Stimulated activated naive CD8-positive, alpha-beta T cell treated with anti-CD3 and anti-CD28 coated beads, Interleukin-15, Interleukin-2, amounts not matched to agents 100 ng/mL and 50 ng/mL, for 24 hours (primary cell): ENCODE measurements around the gene SLC30A10.
"Not testable (repeated sequence)": the region's sequence is repeated elsewhere in the genome, so short reads cannot be mapped to it uniquely, and the experiment has no call there.

Source experiments
- H3K27ac Mint-ChIP-seq: one replicate; pipeline ENCODE4 v1.8.0; 2021; ENCODE audit warnings: mild to moderate bottlenecking, mixed read lengths
- H3K27me3 Mint-ChIP-seq: one replicate; pipeline ENCODE4 v1.8.0; 2021; ENCODE audit warnings: mixed read lengths
- H3K36me3 Mint-ChIP-seq: one replicate; pipeline ENCODE4 v1.8.0; 2021; ENCODE audit warnings: low read depth, mixed read lengths
- H3K4me1 Mint-ChIP-seq: one replicate; pipeline ENCODE4 v1.8.0; 2021; ENCODE audit warnings: low read depth, mixed read lengths
- H3K4me3 Mint-ChIP-seq: one replicate; pipeline ENCODE4 v1.8.0; 2021; ENCODE audit warnings: mild to moderate bottlenecking, mixed read lengths
- H3K9me3 Mint-ChIP-seq: one replicate; pipeline ENCODE4 v1.8.0; 2021; ENCODE audit warnings: mixed read lengths

The SLC30A10 gene

GRCh38 chr1:219945795-219946194, 17.4 kb upstream of the SLC30A10 start:
- H3K4me3 Mint-ChIP-seq, result no peak overlapping the region
- H3K9me3 Mint-ChIP-seq, result peaks cover 9% of the 10 kb centered on the region
- no peak overlapping the region for H3K27ac Mint-ChIP-seq
- H3K27me3 Mint-ChIP-seq, result peaks cover 20% of the 10 kb centered on the region
- no peaks in the 10 kb centered on the region for H3K4me1 Mint-ChIP-seq
- no peaks in the 10 kb centered on the region for H3K36me3 Mint-ChIP-seq

GRCh38 chr1:219941179-219942118, 13.1 kb upstream of the SLC30A10 start:
- Mint-ChIP-seq H3K27me3 (peaks cover 53% of the 10 kb centered on the region), H3K4me3 (no peak overlapping the region), H3K36me3 (no peaks in the 10 kb centered on the region), H3K27ac (no peak overlapping the region), H3K4me1 (no peaks in the 10 kb centered on the region), H3K9me3 (peaks cover 4% of the 10 kb centered on the region)

GRCh38 chr1:219940707-219941106, 12.3 kb upstream of the SLC30A10 start:
- Mint-ChIP-seq H3K9me3 (peaks cover 4% of the 10 kb centered on the region), H3K4me3 (no peak overlapping the region), H3K4me1 (no peaks in the 10 kb centered on the region), H3K27ac (no peak overlapping the region), H3K36me3 (no peaks in the 10 kb centered on the region), H3K27me3 (peaks cover 56% of the 10 kb centered on the region)

- no peaks in the 10 kb centered on the region for H3K36me3 Mint-ChIP-seq
- no peaks in the 10 kb centered on the region for H3K9me3 Mint-ChIP-seq
- H3K4me1 Mint-ChIP-seq, result no peaks in the 10 kb centered on the region
- H3K27ac Mint-ChIP-seq, result no peak overlapping the region
- peaks cover 44% of the 10 kb centered on the region for H3K27me3 Mint-ChIP-seq
- H3K4me3 Mint-ChIP-seq, result no peak overlapping the region
Observed at GRCh38 chr1:219938706-219939105, 10.3 kb upstream of the SLC30A10 start.

- H3K27me3 Mint-ChIP-seq, result peaks cover 39% of the 10 kb centered on the region
- H3K36me3 Mint-ChIP-seq, H3K4me1 Mint-ChIP-seq, H3K4me3 Mint-ChIP-seq, H3K9me3 Mint-ChIP-seq, H3K27ac Mint-ChIP-seq: not testable (repeated sequence)
Observed at GRCh38 chr1:219933763-219934162, 5.4 kb upstream of the SLC30A10 start.

GRCh38 chr1:219931033-219931432, 2.7 kb upstream of the SLC30A10 start:
- Mint-ChIP-seq H3K9me3 (no peaks in the 10 kb centered on the region), H3K4me3 (no peak overlapping the region), H3K4me1 (peaks cover 9% of the 10 kb centered on the region), H3K27me3 (peaks cover 48% of the 10 kb centered on the region), H3K36me3 (no peaks in the 10 kb centered on the region), H3K27ac (no peak overlapping the region)

GRCh38 chr1:219928791-219929118, 398 bp upstream of the SLC30A10 start:
- Mint-ChIP-seq H3K36me3 (no peaks in the 10 kb centered on the region), H3K4me1 (peaks cover 9% of the 10 kb centered on the region), H3K27me3 (peaks cover 54% of the 10 kb centered on the region), H3K27ac (no peak overlapping the region), H3K4me3 (peak overlapping the region; percentile 39), H3K9me3 (no peaks in the 10 kb centered on the region)

- Mint-ChIP-seq H3K27me3 (peaks cover 58% of the 10 kb centered on the region), H3K27ac (no peak overlapping the region), H3K4me1 (peaks cover 9% of the 10 kb centered on the region), H3K9me3 (no peaks in the 10 kb centered on the region), H3K36me3 (no peaks in the 10 kb centered on the region), H3K4me3 (peak overlapping the region; percentile 45)
Observed at GRCh38 chr1:219927298-219927955, 930 bp downstream of the SLC30A10 start.

GRCh38 chr1:219926363-219926998, 1.9 kb downstream of the SLC30A10 start:
- no peaks in the 10 kb centered on the region for H3K9me3 Mint-ChIP-seq
- no peaks in the 10 kb centered on the region for H3K36me3 Mint-ChIP-seq
- peaks cover 55% of the 10 kb centered on the region for H3K27me3 Mint-ChIP-seq
- H3K27ac Mint-ChIP-seq, result no peak overlapping the region
- H3K4me3 Mint-ChIP-seq, result no peak overlapping the region
- H3K4me1 Mint-ChIP-seq, result peaks cover 9% of the 10 kb centered on the region

- Mint-ChIP-seq H3K36me3 (no peaks in the 10 kb centered on the region), H3K4me3 (no peak overlapping the region), H3K9me3 (no peaks in the 10 kb centered on the region), H3K27me3 (peaks cover 41% of the 10 kb centered on the region), H3K4me1 (peaks cover 9% of the 10 kb centered on the region), H3K27ac (no peak overlapping the region)
Observed at GRCh38 chr1:219924342-219924741, 4.0 kb downstream of the SLC30A10 start.

GRCh38 chr1:219917851-219918466, 10.4 kb downstream of the SLC30A10 start:
- Mint-ChIP-seq H3K4me3 (no peak overlapping the region), H3K27ac (no peak overlapping the region), H3K36me3 (no peaks in the 10 kb centered on the region), H3K27me3 (peaks cover 8% of the 10 kb centered on the region), H3K9me3 (no peaks in the 10 kb centered on the region), H3K4me1 (no peaks in the 10 kb centered on the region)

- H3K36me3 Mint-ChIP-seq, result no peaks in the 10 kb centered on the region
- H3K4me3 Mint-ChIP-seq, result no peak overlapping the region
- no peaks in the 10 kb centered on the region for H3K9me3 Mint-ChIP-seq
- H3K4me1 Mint-ChIP-seq, result no peaks in the 10 kb centered on the region
- peaks cover 4% of the 10 kb centered on the region for H3K27me3 Mint-ChIP-seq
- no peak overlapping the region for H3K27ac Mint-ChIP-seq
Observed at GRCh38 chr1:219917281-219917680, 11.1 kb downstream of the SLC30A10 start.

- Mint-ChIP-seq H3K4me3 (no peak overlapping the region), H3K36me3 (no peaks in the 10 kb centered on the region), H3K9me3 (no peaks in the 10 kb centered on the region), H3K27me3 (peaks cover 4% of the 10 kb centered on the region), H3K4me1 (no peaks in the 10 kb centered on the region), H3K27ac (no peak overlapping the region)
Observed at GRCh38 chr1:219916257-219916656, 12.1 kb downstream of the SLC30A10 start.

GRCh38 chr1:219913005-219913770, 15.2 kb downstream of the SLC30A10 start:
- Mint-ChIP-seq H3K9me3 (no peaks in the 10 kb centered on the region), H3K27ac (no peak overlapping the region), H3K36me3 (no peaks in the 10 kb centered on the region), H3K4me3 (no peak overlapping the region), H3K4me1 (no peaks in the 10 kb centered on the region), H3K27me3 (peaks cover 4% of the 10 kb centered on the region)
